DND-41 (cell line): ENCODE data around the gene GRK2.

Experiments
- EZH2 ChIP-seq: IDR thresholded peaks from 3 replicates; pipeline ENCODE4 v1.6.1; 2012; ENCODE audit warnings: borderline replicate concordance, low read depth, mild to moderate bottlenecking, moderate library complexity, low read length, inconsistent platforms; ENCODE audit not compliant: severe bottlenecking
- TF ChIP-seq, protein P1 (sequence below): IDR thresholded peaks from 2 replicates; pipeline ENCODE4 v1.5.1; 2012; ENCODE audit warnings: borderline replicate concordance, low read length, moderate library complexity, mild to moderate bottlenecking; ENCODE audit not compliant: poor library complexity, severe bottlenecking; ENCODE audit errors: extremely low read depth

DNA sequence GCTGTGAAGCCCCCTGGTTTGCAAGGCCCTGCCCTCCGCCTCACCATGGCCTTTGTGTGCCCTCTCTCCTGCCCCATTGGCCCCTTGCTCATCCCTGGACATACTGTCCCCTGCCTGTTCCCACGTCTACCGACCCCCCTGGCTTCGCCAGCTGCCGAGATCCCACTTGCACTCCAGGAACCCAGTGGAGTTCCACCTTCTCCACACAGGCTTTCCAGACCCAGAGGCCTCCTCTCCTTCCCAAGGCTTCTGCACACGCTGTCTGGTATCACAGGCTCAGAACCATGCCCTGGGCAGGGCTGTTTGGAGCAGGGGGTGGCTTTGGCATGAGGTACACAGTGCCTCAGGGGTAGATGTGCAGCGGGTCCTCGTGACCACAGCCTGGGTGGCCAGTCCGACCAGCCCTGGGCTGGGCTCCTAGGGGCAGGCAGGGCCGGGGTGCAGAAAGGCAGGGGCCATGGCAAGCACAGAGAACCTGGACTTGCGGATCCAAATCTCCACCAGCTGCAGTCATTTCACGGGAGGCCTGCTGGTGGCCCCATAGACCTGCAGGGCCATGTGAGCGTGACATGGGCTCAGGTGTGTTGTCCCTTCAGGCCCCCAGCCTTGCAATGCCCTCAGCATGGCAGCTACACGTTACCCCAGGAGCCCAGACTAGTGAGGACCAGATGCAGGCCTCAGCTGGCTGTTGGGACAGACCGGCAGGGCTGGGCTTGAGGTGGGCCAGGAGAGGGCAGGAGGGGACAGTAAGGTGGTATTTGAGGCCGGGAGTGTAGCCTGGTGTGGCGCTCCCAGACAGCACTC lies 9.5 kb downstream of the GRK2 start:
- TF ChIP-seq EZH2: no peak
- TF ChIP-seq, protein P1, sequence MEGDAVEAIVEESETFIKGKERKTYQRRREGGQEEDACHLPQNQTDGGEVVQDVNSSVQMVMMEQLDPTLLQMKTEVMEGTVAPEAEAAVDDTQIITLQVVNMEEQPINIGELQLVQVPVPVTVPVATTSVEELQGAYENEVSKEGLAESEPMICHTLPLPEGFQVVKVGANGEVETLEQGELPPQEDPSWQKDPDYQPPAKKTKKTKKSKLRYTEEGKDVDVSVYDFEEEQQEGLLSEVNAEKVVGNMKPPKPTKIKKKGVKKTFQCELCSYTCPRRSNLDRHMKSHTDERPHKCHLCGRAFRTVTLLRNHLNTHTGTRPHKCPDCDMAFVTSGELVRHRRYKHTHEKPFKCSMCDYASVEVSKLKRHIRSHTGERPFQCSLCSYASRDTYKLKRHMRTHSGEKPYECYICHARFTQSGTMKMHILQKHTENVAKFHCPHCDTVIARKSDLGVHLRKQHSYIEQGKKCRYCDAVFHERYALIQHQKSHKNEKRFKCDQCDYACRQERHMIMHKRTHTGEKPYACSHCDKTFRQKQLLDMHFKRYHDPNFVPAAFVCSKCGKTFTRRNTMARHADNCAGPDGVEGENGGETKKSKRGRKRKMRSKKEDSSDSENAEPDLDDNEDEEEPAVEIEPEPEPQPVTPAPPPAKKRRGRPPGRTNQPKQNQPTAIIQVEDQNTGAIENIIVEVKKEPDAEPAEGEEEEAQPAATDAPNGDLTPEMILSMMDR: peak; percentile 42
